Suppressor macrophage treated with lipopolysaccharide for 4 hours (primary cell): Measurements from ENCODE around the gene RNF167.
"Not testable (repeated sequence)": the region's sequence is repeated elsewhere in the genome, so short reads cannot be mapped to it uniquely, and the experiment has no call there.

ENCODE experiments used
- DNase-seq: peaks from one replicate; pipeline ENCODE4 v3.0.0-alpha.2; 2020

The RNF167 gene

GRCh38 chr17:4903051-4903818 is 36.8 kb upstream of the RNF167 start, which contains the start of gene CHRNE:
CHRNE (minus strand) TSS chr17:4903098; CDS start chr17:4903063, 35 bp downstream.
- DNase-seq = peak; percentile 70

- DNase-seq = not testable (repeated sequence)
Observed at GRCh38 chr17:4906642-4907041, 33.4 kb upstream of the RNF167 start.

- DNase-seq = no peak
Observed at GRCh38 chr17:4908301-4908700, 31.8 kb upstream of the RNF167 start.

GRCh38 chr17:4908711-4909496 is 31.2 kb upstream of the RNF167 start:
- DNase-seq = peak; percentile 92

GRCh38 chr17:4913994-4914393 is 26.1 kb upstream of the RNF167 start:
- DNase-seq = no peak

GRCh38 chr17:4914551-4914950 is 25.5 kb upstream of the RNF167 start:
- not testable (repeated sequence) for DNase-seq

GRCh38 chr17:4919511-4920047 is 20.5 kb upstream of the RNF167 start:
- DNase-seq = no peak

GRCh38 chr17:4920351-4921048 is 19.6 kb upstream of the RNF167 start:
- DNase-seq = peak; percentile 88

- DNase-seq = no peak
Observed at GRCh38 chr17:4921320-4921719, 18.7 kb upstream of the RNF167 start.

GRCh38 chr17:4926577-4927335 is 13.3 kb upstream of the RNF167 start:
- peak; percentile 78 for DNase-seq

GRCh38 chr17:4928881-4929280 is 11.2 kb upstream of the RNF167 start:
- DNase-seq = no peak

GRCh38 chr17:4931963-4932362 is 8.1 kb upstream of the RNF167 start, which contains the start of gene GP1BA:
GP1BA (plus strand) TSS chr17:4932277; CDS start chr17:4932605, 328 bp downstream.
- peak; percentile 49 for DNase-seq

- no peak for DNase-seq
Observed at GRCh38 chr17:4932756-4933155, 7.3 kb upstream of the RNF167 start.

- no peak for DNase-seq
Observed at GRCh38 chr17:4933646-4934045, 6.4 kb upstream of the RNF167 start.

- peak; percentile 62 for DNase-seq
Observed at GRCh38 chr17:4934173-4934979, 5.7 kb upstream of the RNF167 start.

GRCh38 chr17:4935650-4936049 is 4.4 kb upstream of the RNF167 start:
- no peak for DNase-seq

- no peak for DNase-seq
Observed at GRCh38 chr17:4936436-4936835, 3.6 kb upstream of the RNF167 start.

- no peak for DNase-seq
Observed at GRCh38 chr17:4937553-4937952, 2.5 kb upstream of the RNF167 start.

GRCh38 chr17:4938069-4938491 is 2.0 kb upstream of the RNF167 start:
- DNase-seq = no peak

GRCh38 chr17:4938688-4939545 is 1.2 kb upstream of the RNF167 start:
- DNase-seq = no peak

GRCh38 chr17:4939546-4939795 is 597 bp upstream of the RNF167 start:
- DNase-seq = no peak
